Measurements from ENCODE around the gene PRAF2. TPM values are rescaled to one million over a fixed set of nuclear protein-coding genes. Genes with fewer than 3 reads are reported as not detected.

PRAF2 gene
- total RNA-seq = 4.8 TPM

DNA sequence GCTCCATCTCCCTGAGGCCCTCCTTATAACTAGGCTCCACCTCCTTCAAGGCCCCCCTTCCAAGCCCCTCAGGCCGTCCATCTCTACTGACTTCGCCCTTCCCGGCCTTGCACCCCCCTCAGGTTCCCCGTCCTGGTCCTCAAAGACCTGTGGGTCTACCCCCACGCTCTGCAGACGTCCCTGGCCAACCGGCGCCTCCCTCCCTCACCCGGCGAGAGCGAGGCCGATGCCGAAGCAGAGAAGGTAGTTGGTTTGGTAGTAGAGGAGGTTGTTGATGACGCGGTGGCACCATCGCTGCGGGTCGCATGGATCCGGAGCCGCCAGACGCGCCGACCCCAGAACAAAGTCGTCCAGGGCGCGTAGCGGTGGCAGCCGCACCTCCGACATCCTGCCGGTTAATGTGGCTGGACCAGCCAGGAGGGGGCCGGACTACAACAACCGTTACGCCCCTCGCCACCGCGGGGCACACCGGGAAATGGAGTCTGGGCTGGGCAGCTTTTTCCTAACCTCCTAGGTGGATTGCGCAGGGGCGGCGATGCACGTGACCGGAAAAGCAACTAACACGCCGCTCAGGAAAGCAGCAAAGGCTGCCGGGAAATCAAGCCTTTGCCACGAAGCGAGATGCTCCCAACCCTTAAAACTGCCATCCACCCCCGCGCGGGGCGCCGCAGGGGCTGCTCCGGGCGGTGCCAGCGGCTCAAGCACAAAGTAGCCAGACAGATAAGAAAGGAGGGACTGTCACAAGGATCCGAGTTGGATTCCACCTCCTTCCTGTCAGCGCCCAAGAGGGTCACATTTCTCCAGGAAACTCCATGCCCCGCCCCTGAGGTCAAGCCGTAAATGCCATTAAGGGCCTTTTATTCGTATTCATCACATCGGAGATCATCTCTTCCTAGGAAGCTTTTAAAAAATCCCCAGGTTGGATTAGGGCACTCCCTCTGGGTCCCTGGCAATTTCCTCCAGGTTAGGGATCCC is at the start of gene PRAF2:
TSS of gene PRAF2 (minus strand) at position 402 of the 975 bp plus-strand sequence. CDS start at position 387, 15 bp downstream.
- peak; percentile 88 for ATAC-seq

GRCh38 chrX:49122499-49122898 is 48.7 kb upstream of the PRAF2 start:
- ATAC-seq = no peak

DNA sequence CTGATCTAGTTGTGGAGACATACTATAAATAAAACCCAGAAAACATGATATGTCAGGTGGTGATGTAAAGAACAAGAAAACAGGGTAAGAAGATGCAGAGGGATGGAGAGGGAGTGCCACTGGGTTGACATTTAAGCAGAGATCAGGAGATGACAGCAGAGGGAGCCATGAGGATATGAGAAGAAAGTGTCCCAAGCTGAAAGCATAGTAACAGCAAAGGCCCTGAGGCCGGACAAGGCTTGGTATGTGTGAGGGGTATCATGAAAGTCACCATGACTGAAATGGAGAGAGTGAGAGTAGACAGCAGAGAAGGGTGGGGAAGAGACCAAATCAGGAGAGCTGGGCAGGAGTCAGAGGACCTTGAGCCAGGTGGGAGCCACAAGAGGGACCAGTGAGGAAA is 46.3 kb upstream of the PRAF2 start:
- ATAC-seq = no peak

DNA sequence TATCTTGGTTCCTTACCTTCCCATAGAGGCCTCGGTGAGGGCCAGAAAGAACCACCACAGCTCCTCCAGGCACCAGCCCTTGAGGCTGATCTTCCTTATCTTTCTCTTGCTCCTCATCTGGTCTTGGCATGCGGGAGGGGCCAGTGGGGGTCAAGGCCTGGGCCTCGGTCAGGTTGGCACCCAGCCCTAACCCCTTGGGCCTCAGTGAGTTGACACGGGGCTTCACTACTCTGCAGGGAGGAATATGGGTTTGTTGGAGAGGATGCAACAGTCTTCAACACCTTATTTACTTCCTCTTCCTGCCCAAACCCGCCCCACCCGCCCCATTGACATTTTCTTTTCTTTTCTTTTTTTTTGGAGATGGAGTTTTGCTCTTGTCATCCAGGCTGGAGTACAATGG is 43.8 kb upstream of the PRAF2 start:
- no peak for ATAC-seq

- ATAC-seq = no peak
Measured at GRCh38 chrX:49116716-49117115, 42.9 kb upstream of the PRAF2 start.

DNA sequence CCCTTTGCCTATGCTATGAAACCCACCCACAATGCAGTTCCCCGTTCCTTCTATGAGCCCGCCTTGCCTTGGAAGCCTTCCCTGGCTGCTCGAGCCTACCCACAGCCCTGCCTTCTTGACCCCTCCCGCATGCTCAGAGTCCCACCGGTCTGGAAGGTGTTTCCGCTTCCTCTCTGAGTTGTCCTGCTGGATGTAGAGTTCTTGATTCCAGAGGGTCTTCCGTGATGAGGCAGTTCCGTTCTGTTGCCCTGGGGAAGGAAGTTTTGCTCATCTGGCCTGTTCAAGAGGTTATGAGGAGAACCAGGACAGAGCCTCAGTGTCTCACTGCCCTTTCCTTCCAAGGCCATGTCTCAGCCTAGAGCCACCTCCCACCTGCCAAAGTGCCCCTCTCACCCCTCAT is 42.3 kb upstream of the PRAF2 start:
- ATAC-seq = no peak

- ATAC-seq = no peak
Measured at GRCh38 chrX:49111791-49112190, 38.0 kb upstream of the PRAF2 start.

DNA sequence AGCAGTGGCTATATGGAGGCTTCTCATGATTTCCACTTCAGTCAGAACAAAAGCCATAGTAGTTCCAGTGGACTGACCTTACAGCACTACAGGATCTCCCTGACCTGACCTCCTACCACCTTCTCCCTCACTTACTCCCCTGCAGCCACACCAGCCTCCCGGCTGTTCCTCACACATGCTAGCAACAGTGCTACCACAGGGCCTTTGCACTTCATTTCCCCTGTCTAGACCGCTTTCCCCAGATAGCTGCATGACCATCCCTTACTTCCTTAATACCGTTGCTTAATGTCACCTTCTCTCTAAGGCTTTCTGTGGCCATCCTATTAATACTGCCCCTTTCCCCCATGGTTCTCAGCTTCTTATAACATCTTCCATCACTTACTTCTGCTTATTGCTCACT is 36.6 kb upstream of the PRAF2 start:
- no peak for ATAC-seq

- no peak for ATAC-seq
Measured at GRCh38 chrX:49108641-49109040, 34.8 kb upstream of the PRAF2 start.

DNA sequence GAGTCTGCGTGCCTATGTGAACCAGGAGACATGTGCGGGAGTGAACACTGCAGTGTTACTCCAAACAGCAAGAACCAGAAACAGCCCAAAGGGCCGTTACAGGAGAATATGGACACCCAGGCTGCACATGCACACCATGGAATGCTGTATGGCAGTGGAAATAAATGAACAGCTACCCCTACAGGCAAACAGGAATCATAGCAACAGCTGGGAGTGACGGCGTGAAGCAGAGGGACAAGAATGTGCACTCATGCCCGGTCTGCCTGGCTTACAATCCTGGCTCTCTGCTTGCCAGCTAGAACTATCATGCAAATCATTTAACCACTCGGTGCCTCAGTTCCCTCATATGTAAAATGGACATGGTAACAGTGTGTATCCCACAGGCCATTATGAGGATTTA is 33.1 kb upstream of the PRAF2 start:
- ATAC-seq = peak; percentile 84

- no peak for ATAC-seq
Measured at GRCh38 chrX:49106296-49106695, 32.5 kb upstream of the PRAF2 start.

- no peak for ATAC-seq
Measured at GRCh38 chrX:49103637-49104036, 29.8 kb upstream of the PRAF2 start.

DNA sequence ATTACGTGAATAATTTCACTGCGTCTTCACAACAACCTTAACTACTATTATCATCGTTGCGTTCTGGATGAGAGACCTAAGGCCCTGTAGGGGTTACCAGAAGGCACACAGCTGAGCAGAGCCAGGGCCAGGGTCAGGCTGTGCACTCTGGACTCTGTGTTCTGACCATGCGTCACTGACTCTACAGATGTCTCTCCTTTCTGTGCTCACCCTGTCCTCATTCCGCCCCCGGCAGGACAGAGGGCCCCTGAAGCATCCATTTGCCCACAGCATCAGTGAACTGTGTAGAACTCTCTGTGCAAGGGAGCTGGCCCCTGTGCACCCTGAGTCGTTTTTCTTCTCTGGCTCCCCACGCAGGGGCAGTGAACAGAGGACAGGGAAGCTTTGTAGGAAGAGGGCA is 28.4 kb upstream of the PRAF2 start:
- no peak for ATAC-seq

GRCh38 chrX:49101629-49101984 is 27.8 kb upstream of the PRAF2 start:
- peak; percentile 7 for ATAC-seq

- ATAC-seq = peak; percentile 97
Measured at GRCh38 chrX:49100704-49101628, 27.2 kb upstream of the PRAF2 start.

GRCh38 chrX:49096419-49096818 is 22.6 kb upstream of the PRAF2 start:
- no peak for ATAC-seq

GRCh38 chrX:49089553-49089952 is 15.8 kb upstream of the PRAF2 start:
- no peak for ATAC-seq

DNA sequence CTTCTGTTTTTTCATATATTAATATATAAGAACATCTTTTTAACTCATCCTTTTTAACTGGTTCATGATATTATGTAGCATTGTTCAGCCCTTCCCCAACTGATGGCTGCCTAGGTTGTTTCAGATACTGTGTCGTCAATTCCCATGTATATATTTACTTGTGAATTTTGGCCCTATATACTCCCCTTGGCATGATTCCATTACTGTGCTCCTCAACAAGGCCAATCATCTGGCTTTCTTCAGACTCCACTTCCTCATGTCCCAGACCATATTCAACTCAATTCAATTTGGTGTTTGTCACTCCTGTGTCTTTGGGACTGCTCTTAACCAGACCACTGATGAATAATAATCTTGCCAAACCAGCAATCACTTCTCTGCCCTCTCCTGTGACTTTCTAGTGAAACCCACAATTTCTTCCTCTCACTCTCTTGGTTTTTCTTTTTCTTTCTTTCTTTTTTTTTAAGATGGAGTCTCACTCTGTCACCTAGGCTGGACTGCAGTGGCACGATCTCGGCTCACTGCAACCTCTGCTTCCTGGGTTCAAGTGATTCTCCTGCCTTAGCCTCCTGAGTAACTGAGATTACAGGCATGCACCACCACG is 8.6 kb upstream of the PRAF2 start:
- no peak for ATAC-seq

DNA sequence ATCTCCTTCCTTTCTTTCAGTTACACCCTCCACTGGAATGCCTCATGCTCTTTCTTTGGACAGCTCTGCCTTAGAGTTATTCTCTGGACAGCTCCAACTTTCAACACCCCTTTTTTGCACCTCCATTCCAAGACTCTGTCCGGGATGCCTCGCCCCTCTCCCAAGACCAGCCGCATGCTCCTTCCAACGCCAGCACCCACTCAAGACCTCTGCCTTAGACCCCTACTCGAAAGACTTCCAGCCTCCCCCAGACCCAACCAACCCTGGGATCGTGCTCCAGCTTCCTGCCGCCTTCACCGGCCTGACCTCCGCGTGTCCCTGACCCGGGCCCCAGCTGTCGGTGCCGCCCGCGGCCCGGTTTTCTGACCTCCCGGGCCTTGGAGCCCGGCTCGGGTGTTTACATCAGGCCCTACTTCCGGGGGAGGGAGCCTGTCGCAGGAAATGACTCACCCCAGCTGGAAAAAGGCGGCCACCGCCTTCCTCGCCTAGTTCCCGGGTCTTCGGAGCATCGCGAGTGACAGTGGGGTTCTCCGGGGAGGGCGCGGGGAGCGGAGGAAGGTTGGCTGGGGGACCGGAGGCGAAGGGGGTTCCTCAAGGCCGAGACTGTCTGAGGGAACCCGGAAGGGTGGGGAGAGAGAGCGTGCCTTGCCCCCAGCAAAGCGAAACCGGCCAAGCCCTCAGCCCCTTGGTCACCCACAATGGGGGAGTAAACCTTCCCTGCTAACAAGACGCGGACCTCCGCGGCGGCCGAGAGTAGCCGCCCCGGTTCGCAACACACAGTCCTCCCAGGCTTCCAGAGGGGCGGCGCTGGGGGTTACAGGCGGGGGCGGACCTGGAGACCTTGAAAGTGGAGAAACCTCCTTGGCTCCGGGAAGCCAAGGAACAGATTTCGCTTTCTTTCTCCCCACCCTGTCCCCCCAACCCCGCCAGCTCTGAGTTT is 6.0 kb upstream of the PRAF2 start, which contains the start of gene WDR45:
TSS of gene WDR45 (minus strand) at position 399 of the 940 bp plus-strand sequence. CDS start 1,792 bp downstream, outside the sequence.
- peak; percentile 79 for ATAC-seq

- ATAC-seq = no peak
Measured at GRCh38 chrX:49077941-49078340, 4.1 kb upstream of the PRAF2 start.

DNA sequence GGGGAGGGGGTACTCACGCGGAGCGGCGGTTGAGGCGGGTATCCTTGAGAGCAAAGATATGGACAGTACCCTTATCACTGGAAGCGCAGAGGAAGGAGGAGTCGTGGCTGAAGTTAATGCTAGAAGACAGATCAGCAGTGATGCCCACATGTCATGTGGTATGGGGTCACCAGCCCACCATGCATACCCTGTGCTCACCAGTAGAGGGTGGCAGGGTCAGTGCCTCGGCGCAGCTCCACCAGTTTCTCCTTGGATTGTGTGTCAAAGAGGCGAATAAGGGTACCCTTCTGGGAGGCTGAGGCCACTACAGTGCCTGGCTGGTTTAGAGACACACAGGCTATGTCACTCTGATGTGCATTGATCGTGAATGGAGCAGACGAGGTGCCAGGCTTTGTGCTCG is 1.5 kb upstream of the PRAF2 start:
- no peak for ATAC-seq

DNA sequence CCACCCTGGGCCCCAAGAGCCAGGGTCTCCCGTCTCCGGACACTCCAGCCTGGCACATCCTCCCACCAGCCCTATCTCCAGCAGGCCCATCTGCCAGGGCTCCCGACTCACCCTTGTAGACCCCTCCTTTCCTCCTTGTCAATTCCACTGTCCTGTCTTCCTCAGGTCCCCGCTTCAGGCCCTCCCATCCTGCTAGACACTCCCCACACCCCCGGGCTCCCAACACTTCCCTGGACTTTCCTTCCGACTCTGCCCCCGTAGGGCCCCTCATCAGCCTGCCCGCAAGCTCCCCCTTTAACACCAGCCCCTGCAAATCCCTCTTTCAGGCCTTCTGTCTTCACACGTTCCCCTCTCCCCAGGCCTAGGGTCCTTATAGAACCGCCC is 1.1 kb downstream of the PRAF2 start:
- no peak for ATAC-seq
